T-helper 2 cell (primary cell): ENCODE measurements around the gene KRT73.

ENCODE experiments used
- DNase-seq, 5 experiments: peaks; one replicate each; pipeline versions ENCODE4 v3.0.0 to v3.0.0-alpha.2; 2012 to 2022
- total RNA-seq, 2 donors: gene quantifications; one replicate each; lab custom pipeline; 2026; lab: John Stamatoyannopoulos, UW

The KRT73 gene
- total RNA-seq, result 2.2 to 5.7 reads per million in 2 donors

DNA sequence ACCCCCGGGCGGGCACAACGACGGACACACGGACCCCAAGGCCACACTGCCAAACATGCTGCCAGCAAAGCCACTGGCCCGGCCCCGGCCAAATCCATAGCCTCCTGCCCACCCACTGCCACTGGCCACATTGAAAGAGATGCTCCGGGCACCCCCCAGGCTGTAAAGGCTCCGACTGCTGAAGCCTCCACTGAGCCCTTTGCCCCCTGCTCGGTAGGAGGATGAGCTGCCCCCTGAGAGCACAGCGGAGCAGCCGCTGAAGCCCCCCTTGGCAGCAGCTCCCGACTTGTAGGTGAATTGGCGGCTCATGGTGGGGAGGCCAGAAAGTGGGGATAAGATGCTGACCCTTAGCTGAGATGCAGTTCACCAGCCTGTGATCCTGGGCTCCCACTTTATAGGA, at the start of gene KRT73:
KRT73 (minus strand) TSS at position 344 of the 400 bp plus-strand sequence; CDS start at position 309, 35 bp downstream.
- DNase-seq, result no peak

DNA sequence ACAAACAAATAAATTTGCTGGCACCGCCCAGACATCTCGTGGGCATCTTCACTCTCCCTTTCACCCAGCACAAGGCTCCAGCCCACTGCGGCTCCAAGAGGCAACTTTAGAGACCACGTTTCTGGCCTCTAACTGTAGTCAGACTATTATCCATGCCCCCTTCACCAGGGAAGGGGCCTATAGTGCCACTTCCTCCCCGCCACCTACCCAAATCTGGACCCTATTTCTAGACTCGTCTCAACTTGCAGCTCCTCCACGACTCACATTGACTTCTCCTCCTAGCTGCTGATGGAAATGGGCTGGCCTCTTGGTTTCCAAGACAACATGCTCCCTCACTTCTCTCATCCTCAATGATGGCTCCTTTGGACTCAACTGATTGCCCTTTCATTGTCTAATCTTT, 49.6 kb upstream of the KRT73 start:
- no peak for DNase-seq

DNA sequence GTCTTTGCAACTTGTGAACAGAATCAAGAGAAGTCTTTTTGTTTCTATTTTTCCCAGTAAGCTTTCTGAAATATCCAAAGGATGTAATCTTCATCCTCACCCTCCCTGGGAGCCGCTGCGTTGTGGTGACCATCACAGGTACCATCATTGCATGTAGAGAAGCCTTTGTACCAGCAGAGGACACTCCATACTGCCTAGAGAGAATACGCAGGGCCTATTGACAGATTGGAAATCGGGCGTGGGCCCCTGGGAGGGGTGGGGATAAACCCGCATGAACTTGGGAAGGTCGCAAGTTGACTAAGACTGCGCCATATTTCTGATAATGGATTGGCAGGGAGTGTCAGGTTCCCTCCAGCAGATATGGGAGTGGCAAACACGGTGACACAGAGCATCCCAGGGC, 49.1 kb upstream of the KRT73 start:
- DNase-seq, result peak in 1 of 5 experiments; percentile 22

DNA sequence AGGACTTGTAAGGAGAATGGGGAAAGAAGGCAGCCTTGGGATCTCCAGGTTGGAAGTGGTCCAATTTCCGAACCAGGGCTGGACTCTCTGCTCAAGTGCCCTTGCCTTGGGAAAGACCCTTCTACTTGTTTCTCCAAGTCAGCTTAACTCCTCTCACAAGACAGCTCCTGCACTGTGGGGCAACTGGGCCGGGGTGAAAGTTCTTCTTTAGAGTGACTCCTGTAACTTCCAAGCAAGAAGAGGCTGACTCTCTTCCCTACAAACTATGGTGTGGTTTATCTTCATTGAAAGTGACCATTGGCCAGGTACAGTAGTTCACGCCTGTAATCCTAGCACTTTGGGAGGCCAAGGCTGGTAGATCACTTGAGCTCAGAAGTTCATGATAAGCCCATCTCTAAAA, 48.1 kb upstream of the KRT73 start:
- no peak for DNase-seq

DNA sequence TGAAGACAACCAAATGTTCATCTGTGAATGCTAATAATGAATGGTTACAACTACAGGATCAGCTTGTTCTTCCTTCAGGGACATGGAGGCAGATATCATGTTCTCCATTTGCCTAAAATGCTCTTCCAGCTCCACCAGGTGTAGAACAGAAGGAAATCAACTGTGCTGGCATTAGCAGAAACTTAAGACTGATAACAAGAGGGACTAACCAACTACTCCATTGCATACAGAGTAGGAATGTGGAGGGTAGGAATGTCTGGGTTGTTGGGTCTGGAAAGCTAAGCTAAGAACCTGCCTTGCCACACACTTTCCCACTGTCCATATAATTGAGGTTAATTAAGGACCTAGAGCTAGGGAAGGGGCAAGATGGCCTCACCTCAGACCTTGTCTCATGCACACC, 45.1 kb upstream of the KRT73 start:
- no peak for DNase-seq

DNA sequence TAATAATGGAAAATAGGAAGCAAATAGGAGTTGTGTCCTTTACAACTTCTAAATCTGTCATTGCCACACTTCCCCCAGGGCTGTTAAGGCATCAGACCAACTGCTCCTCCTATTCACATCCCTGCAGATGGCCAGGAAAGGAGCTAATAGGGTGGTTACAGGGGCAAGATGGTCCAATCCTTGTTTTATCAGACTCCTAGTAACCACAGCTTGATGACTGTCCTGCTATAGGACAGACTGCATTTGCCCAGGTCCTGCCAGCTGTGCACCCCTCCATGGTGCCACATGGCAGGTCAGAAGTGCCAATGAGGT, 44.5 kb upstream of the KRT73 start:
- DNase-seq, result no peak

DNA sequence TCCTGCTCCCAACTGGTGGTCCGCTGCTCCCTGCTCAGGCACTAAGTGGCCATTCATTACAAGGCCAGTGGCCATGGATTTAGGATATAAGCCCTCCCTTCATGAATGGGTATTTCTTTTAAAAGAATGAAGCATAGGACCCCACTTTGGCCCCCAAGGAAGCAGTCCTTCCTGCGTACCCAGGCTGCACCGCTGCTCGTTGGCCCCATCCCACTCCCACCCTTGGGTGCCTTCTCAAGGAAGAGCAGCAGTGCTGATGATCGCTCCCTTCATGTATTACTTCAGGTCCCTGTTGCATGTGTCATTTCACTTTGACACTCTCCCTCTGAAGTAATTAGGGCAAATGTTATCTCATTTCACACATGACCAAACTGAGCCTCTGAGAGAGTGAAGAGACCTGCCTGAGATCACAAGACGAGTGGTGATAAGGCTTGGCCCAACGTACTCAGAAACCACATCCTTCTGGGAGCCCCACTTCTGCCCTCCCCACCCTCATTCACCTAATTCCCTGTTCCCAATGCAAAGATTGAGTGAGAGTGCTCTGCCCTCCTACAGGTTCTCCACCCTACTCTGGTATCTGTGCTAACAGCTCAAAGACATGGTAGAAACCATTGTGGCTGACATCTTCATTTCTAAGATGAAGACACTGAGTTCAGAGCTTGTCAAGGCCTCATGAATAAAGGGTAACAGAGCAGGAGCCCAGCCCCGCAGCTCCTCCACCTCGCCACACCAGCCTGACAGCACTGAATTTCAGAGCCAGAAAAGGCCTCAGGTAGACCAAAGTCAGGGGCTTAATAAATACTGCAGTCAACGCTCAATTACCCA, 43.9 kb upstream of the KRT73 start:
- peak in 2 of 5 experiments; percentile 38 to 76 for DNase-seq

DNA sequence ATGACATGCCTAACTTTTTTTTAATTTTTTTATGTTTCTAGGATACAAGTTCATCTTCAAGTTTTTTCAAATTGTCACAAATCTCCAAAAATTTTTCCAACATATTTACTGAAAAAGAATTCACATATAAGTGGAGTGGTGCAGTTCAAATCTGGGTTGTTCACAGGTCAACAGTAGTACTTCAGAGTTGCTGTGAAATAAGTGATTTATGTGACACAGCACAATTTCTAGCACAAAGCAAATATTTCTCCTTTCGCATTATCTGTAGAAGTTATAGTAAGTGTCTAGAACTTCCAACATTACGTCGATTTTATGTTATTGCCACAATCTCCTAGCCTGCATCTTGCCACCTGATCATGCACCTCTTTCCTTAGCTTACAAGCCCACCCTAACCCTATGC, 43.3 kb upstream of the KRT73 start:
- DNase-seq, result no peak

DNA sequence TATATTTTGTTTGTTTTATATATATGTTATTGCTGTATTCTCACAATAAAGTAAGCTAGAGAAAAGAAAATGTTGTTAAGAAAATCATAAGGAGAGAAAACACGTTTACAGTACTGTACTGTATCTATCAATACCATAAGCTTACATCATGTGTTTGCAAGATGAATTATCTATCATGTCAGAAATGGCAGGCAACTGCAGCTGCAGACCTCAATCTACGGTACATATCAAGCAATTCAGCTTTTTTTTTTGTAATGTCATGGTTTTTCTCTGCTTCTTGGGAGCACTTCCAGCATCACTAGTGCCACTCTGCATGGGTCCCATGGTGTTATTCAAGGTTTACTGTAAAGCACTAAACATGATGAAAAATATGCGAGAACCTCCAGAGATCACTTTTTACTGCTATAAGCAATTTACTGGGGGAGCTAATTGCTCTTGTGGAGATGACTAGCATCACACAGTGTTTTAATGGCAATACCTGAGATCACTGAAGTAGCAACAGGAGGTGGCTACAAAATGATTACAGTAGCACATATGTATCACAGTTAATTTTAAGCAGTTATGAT, 42.7 kb upstream of the KRT73 start:
- DNase-seq, result no peak

DNA sequence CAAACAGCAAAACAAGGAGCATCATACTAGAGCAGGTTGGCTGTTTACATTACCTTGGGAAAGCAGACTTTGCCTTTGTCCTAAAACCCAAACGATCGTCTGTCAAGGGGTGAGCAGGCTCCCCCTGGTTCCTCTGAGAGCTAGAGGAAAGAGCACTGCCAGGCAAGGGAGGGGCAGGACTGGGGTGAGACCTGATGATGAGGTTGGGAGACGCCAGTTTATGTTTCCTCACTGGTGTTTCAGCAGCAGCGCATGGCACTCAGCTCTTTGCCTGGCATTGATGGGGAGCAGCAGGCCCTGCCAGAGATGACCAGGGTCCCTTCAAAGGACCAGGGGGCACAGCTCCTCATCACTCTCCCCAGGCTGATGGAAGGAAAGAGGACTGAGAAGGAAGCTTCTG, 41.6 kb upstream of the KRT73 start:
- DNase-seq, result no peak

DNA sequence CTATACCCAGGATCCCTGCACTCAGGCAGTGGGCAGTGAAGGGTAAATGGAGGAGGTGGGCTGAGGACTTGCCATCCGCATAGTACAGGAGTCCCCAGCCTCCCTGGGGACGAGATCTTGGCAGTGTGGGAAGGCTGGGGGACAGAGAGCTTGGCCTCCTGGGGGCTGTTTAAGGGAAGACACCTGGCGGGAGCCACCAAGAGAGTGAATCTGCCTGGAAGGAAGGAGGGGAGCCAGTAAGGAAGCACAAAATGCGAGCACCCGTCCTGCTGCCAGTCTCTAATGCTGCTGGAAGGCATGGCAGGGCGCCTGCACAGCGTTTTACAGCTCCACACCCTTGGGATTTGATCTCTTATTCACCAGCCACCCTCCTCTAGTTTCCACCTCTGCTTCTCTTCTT, 41.0 kb upstream of the KRT73 start:
- DNase-seq, result no peak

DNA sequence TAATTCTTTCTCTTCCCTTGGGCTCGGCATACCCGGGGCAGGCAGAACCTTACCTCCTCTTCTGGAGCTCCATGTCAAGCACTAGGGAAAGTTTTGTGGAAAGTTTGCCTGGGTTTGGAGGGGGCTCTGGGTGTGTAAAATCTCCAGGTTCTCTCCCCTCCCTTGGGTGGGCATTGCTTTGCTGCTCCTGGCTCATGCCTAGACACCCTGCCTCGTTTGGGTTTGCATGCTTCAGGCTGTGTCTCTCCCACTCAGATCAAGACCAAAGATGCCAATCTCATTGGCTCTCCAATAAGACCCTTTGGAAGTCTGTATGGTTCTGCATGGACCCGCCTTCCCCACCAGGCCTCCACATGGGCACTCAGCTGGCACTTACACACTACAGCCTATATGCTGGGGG, 39.8 kb upstream of the KRT73 start:
- no peak for DNase-seq

DNA sequence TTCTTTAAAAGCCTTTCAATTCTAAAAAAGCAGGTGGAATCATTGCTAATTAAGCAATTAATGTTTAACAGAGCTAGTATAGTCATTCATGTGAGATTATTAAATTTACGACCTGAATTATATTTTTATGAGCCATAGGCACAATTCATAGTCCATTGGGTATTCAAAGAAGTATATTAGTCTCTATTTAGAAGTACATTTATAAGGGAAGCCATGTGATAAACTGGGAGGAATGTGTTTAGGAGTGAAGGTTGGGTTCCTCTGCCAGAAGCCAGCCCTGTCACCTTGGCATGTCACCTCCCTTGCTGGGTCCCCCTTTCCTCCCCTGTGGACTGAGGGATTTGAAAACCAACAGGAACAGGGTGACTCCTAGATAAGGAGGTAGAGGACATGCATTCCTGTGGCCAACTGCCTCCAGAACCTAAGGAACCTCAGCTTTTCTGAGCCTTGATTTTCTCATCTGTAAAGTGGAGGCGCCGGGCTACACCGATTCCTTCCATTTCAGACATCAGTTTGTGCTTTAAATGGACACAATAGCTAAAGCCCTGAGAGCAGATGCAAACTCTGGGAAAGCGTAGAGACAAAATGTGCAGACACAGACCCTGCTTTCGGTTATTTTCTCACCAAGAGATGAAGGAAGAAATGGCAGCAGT, 39.0 kb upstream of the KRT73 start:
- DNase-seq, result no peak

DNA sequence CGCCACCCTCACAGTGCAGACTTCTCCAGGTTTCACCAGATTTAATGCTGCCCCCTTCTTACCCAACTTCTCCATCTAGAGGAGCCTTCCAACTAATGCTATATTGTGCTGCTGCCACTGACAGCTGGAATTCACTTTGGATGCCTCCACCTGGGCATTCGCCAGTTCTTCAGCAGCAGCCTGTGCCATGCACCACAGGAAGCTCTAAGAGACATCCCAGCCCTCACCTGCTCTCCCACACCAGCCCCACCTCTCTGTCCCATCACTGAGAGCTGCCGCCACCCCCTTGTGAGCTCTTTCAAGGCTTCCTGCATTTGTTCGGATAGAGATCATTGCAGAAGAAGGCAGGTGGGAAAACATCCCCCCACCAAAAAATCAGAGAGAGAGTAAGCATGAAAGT, 38.3 kb upstream of the KRT73 start:
- no peak for DNase-seq

DNA sequence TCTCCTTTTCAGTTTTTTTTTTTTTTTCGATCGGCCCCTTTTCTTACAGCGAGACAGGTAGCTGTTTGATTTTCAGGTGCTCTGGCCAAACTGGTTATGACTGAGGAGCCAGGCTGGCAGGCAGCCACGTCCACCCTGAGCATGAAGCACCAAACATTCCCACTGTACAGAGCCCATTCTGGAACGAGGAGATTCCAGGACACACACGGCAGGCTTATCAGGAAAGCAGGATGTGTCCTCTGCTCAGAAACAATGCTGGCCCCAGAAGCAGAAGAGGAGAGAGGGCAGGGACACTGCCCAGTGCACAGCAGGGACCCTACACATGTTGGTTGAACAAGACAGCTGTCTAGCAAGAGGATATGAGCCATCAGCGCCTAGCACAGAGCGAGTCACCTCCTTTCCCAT, 37.4 kb upstream of the KRT73 start:
- DNase-seq, result no peak

DNA sequence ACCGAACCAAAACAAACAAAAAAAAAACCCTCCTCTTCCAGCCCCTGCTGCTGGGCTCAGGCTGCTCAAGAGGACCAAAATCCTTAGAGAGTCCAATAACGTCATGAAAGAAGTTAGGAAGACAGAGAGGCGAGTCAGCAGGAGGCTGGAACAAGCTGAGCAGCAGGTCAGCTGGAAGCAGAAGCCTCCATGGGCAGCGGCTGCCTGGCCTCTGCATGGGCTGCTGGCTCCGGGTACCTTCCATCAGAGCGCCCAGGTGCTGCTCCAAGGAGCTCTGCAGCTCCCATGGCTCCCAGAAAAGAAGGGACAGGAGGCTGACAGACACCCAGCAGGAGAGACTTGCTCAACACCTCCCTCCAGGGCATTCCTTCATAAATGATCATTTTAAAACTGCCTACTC, 36.9 kb upstream of the KRT73 start:
- DNase-seq, result no peak

DNA sequence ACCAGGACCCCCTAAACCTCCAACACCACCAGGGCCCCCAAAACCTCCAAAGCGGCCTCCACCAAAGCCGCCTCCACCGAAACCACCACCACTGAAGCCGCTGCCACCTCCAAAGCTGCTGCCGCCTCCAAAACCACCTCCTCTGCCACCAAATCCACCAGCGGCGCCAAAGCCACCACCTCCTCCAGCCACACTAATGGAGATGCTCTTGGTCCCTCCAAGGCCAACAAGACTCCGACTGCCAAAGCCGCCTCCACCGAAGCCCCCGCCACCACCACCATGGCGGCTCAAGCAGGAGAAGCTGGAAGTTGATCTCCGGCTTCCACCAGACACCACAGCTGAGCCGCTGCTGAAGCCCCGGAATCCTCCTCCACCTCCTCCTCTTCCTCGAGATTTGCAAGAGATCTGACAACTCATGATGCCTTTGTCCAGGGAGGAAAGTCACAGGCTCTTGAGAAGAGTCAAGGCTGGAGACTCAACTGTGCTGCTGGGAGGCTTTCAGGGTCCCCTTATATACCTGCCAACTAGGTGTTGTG, 33.4 kb upstream of the KRT73 start, which contains the start of gene KRT2:
KRT2 (minus strand) TSS at position 486 of the 536 bp plus-strand sequence; CDS start at position 417, 69 bp downstream.
- no peak for DNase-seq

DNA sequence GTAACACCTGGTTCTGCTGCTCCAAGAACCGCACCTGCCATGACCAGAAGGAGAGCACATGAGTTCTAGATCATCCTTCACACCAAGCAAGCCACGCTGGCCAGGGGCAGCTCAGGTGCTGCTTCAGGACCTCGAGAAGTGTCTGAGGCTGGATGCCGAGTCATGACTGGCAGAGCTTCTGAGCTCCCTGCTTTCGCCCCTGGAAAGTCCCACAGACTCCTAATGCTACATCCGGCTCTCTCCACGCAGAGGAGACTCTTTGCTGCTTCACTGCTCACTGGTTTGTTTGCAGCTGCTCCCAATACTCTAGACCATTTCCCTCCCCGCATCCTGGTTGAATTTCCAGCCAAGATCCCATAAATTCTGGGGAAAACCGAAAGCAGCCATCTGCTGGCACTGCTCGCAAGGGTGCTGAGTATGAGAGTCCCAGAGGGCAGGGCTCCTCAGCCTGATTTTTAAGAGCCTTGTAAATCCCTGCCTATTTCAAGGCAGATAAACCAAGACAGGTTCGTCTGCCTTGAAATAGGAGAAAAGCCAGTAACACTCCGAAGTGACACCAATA, 32.2 kb upstream of the KRT73 start:
- no peak for DNase-seq

DNA sequence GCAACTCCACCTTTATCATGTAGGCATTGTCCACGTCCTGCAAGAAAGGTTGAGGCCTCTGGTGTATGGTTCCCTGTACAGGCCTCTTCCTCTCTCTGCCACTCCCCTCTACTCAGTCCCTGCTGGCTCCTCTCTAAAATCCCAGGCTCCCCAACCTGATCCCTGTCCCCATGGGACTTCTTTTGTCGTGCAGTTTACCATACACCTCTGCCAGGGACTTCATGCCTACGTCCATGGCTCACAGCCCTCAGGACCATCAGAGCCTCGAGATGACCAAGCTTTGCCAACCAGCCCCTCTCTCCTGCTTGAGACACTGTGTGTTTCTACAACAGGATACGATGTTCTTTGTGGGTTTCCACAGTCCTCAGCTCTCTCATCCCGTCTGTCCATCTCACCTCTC, 30.7 kb upstream of the KRT73 start:
- no peak for DNase-seq

DNA sequence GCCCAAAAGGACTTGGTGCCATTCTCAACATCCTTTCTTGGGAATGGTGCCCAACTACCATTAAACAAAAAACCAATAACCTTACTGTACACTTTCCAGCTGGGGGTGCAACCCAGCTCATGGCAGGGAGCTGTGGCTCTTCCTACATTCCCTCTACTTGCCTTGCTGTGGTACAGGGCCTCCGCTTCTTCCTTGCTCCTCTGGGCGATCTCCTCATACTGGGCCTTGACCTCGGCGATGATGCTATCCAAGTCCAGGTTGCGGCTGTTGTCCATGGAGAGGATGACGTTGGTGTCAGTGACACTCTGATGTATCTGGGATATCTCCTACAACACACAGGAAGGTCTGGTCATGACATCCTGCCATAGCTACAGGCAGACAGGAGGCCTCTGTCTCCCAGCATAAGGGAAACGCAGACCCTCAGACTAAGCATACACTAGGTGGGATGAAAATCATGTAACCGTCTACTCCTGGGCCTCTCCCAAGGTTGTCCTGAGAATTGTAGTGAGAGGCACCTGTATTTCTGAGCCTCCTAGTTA, 29.7 kb upstream of the KRT73 start:
- no peak for DNase-seq

DNA sequence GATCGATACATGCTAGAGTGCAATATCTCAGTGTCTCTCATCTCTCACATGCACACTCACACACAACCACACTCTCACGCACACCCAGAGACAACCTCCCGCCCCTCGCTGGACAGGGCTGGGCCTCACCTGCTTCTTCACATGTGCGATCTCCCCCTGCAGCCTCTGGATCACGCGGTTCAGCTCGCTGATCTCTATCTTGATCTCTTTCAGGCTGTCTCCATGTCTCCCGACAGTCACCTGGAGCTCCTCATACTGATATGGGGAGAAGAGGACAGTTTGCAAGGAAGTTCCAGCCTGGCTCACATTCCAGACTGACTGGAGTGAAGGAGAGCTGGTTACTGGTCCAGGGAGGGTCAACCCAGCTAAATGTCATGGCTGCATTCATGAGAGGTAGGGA, 29.2 kb upstream of the KRT73 start:
- DNase-seq, result no peak

DNA sequence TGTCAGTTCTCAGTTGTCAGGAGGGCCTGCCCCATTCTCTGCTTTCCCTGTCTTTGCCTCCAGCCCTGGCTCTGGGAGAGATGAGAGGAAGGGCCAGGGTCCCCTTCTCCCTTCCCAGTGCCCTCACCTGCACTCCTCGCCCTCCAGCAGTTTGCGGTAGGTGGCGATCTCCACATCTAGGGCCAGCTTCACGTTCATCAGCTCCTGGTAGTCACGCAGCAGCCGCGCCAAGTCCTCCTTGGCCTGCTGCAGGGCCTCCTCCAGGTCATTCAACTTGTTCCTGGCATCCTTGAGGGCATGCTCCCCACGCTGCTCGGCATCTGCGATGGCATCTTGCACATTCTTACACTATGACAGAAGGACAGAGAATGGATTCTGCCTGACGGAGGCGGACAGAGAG, 28.3 kb upstream of the KRT73 start:
- no peak for DNase-seq

DNA sequence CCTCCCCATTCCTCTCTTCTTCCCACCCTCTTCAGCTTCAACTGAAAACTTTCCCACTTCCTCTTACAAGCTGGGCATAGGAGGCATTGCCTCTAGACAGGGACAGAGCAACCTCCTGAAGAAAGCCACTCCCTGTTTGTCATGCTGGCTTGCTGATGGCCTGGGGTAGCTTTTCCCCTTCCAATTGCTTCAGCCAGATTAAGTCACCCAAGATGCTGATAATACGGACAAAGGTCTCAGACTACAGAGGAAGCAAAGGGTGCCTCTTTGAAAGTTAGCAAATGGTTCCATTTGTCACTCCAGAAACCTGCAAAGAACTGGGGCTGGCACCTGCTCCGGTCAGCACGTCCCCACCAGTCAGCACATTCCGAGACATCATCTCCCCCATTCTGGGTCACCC, 27.6 kb upstream of the KRT73 start:
- no peak for DNase-seq
